Neural cell (in vitro differentiated cells): ENCODE measurements around the gene KLK3.

ENCODE experiments used
- EP300 ChIP-seq: fragments of 450-650 bp; conservative IDR thresholded peaks from 2 replicates; pipeline ENCODE4 v1.6.1; 2014; ENCODE audit warnings: antibody characterized with exemption, mild to moderate bottlenecking, moderate library complexity; ENCODE audit not compliant: poor library complexity, severe bottlenecking
- EZH2 ChIP-seq: fragments of 200-600, 300-800 bp; shearing (Covaris generic), sonication (generic); IDR thresholded peaks from 2 replicates; pipeline ENCODE4 v1.6.1; 2014; ENCODE audit warnings: antibody characterized with exemption, low read length, borderline replicate concordance, mild to moderate bottlenecking; ENCODE audit not compliant: insufficient read depth, poor library complexity, severe bottlenecking
- MXI1 ChIP-seq: fragments of 450-650 bp; conservative IDR thresholded peaks from 2 replicates; pipeline ENCODE4 v1.6.1; 2014; ENCODE audit warnings: antibody characterized with exemption, mild to moderate bottlenecking; ENCODE audit not compliant: poor library complexity, severe bottlenecking
- POLR2AphosphoS5 ChIP-seq: IDR thresholded peaks from 2 replicates; pipeline ENCODE4 v1.6.1; 2012
- TAF1 ChIP-seq: IDR thresholded peaks from 2 replicates; pipeline ENCODE4 v1.6.1; 2012; ENCODE audit warnings: low read depth
- TF ChIP-seq, protein P1 (sequence below): fragments of 450-650 bp; IDR thresholded peaks from 2 replicates; pipeline ENCODE4 v1.5.1; 2014; ENCODE audit warnings: antibody characterized with exemption, mild to moderate bottlenecking, moderate library complexity; ENCODE audit not compliant: poor library complexity, severe bottlenecking

DNA sequence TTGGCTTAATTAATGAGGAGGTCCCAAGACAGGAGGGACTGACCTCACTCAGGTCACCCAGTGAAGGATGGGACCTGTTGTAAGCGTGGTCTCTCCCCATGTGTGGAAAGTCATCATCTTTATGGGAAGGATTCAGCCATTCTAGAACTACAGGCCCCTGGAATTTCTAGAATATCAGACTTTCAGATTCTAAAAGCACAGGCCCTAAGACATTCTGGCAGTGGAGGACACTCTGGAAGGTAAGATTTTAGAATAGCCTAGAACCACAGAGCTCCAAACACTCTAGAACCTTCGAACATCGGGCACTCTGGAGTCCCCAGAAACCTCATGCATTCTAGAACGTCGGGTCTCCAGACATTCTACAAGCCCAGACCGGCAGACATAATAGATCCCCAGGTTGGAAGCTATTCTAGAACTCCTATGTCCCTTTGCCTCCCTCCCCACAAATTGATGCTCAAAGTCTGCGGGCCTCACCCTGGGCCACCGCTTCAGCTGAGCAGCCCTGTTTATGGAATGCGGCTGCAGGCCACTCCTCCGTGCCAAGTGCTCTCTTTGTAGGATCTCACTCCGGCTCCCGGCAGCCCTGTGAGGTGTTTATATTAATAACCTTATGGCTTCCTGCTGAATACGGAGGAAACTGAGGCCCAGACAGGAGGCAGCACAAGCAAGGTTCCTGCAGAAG is 19.5 kb upstream of the KLK3 start:
- TF ChIP-seq EZH2 (no peak), TAF1 (no peak), POLR2AphosphoS5 (no peak), MXI1 (no peak), EP300 (no peak)
- TF ChIP-seq, protein P1, sequence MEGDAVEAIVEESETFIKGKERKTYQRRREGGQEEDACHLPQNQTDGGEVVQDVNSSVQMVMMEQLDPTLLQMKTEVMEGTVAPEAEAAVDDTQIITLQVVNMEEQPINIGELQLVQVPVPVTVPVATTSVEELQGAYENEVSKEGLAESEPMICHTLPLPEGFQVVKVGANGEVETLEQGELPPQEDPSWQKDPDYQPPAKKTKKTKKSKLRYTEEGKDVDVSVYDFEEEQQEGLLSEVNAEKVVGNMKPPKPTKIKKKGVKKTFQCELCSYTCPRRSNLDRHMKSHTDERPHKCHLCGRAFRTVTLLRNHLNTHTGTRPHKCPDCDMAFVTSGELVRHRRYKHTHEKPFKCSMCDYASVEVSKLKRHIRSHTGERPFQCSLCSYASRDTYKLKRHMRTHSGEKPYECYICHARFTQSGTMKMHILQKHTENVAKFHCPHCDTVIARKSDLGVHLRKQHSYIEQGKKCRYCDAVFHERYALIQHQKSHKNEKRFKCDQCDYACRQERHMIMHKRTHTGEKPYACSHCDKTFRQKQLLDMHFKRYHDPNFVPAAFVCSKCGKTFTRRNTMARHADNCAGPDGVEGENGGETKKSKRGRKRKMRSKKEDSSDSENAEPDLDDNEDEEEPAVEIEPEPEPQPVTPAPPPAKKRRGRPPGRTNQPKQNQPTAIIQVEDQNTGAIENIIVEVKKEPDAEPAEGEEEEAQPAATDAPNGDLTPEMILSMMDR: no peak
